GM20000 (cell line): ENCODE measurements around the gene CDKL5.

Source experiments
- DNase-seq: peaks from one replicate; pipeline ENCODE4 v3.0.0; 2012; ENCODE audit warnings: low spot score
- TF ChIP-seq, protein P1 (sequence below): IDR thresholded peaks from 2 replicates; pipeline ENCODE4 v1.5.1; 2012; ENCODE audit warnings: mild to moderate bottlenecking, control low read depth; ENCODE audit errors: extremely low read depth, missing control alignments

CDKL5 gene

DNA sequence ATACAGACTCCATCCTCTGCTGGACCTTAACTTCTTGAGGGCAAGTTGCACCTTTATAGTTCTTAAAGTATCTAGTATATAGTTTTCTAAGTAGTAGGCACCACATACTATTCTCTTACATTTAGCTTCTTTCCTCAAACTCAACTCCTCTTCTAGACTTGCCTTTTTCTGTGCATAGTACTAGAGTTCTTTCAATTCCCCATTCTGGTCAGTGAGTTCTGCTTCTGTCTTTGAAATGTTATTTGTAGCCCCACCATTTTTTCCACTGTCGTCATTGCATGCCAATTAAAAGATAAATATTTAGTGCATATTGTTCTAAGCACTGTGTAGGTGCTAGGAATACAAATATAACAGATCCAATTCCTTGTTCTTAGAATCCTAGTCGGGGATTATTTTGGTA lies 31.6 kb downstream of the CDKL5 start:
- TF ChIP-seq, protein P1, sequence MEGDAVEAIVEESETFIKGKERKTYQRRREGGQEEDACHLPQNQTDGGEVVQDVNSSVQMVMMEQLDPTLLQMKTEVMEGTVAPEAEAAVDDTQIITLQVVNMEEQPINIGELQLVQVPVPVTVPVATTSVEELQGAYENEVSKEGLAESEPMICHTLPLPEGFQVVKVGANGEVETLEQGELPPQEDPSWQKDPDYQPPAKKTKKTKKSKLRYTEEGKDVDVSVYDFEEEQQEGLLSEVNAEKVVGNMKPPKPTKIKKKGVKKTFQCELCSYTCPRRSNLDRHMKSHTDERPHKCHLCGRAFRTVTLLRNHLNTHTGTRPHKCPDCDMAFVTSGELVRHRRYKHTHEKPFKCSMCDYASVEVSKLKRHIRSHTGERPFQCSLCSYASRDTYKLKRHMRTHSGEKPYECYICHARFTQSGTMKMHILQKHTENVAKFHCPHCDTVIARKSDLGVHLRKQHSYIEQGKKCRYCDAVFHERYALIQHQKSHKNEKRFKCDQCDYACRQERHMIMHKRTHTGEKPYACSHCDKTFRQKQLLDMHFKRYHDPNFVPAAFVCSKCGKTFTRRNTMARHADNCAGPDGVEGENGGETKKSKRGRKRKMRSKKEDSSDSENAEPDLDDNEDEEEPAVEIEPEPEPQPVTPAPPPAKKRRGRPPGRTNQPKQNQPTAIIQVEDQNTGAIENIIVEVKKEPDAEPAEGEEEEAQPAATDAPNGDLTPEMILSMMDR, result no peak
- DNase-seq, result no peak

DNA sequence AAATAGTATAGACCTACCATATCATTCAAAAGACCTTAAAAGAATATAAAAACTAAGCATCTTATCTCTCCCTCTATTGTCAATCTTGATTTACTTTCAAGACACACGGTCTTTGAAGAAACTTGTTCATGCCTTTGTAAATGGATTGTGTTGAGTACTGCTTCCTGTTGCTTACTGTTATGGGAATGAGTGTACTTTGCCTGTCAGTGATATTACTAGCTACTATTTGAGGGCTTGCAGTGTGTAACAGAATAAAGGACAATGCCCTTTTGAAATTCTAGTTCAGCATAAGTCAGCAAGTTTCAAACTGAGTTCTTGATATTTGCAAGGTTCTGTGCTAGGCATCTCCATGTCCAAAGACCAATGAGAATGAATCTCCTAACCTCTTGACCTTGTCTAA lies 36.0 kb downstream of the CDKL5 start:
- no peak for DNase-seq
- TF ChIP-seq, protein P1, result no peak

DNA sequence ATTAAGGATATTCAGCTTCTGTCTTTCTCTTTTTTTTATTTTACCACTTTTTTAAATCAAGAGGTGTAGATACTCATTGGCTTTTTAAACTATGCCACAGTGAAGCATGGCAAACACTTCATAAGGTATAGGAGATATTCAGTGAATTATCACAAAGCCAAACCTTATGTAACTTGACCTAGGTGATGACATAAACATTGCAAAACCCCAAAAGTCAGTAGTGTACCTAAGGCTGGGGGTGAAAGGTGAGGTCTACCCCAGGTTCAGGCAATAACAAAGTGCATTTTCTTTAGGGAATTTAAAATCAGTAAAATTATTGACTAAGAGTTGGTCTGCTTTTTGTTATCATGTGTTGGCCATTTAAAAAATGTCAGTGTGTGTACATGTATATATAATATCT lies 39.1 kb downstream of the CDKL5 start:
- TF ChIP-seq, protein P1, result no peak
- DNase-seq, result no peak

DNA sequence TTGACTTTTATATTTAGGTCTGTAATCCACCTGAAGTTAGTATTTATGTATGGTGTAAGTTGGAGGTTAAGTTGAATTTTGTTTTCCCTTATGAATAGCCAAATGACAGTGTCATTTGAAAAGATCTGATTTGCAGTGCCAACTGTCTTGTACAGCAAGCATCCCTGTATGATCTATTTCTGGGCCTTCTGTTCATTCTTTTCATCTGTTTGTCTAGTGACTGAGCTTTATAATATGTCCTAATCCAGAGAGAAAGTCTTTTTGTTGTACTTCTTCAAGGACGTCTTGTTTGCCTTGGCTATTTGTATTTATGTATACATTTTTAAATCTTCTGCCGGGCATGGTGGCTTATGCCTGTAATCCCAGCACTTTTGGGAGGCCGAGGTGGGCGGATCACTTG lies 39.6 kb downstream of the CDKL5 start:
- no peak for DNase-seq
- TF ChIP-seq, protein P1, result no peak

DNA sequence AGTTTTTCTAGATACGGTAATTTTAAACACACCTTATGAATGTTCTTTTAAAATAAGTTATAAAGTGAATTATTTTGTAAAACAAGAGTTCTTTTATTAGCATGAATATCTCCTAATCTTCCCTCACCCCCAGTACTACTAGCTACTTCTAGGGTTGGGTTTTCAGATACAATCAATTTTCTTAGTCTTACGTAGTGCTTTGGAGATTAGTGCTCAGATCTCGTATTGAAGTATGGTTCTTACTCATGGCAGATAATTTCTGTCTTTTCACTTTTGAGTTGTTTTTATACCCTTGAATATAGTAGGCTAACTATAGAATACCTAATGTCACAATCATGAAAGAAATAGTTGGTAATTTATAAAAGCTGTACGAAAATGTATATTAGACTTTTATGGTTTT lies 43.2 kb downstream of the CDKL5 start:
- TF ChIP-seq, protein P1, result no peak
- DNase-seq, result peak; percentile 4

DNA sequence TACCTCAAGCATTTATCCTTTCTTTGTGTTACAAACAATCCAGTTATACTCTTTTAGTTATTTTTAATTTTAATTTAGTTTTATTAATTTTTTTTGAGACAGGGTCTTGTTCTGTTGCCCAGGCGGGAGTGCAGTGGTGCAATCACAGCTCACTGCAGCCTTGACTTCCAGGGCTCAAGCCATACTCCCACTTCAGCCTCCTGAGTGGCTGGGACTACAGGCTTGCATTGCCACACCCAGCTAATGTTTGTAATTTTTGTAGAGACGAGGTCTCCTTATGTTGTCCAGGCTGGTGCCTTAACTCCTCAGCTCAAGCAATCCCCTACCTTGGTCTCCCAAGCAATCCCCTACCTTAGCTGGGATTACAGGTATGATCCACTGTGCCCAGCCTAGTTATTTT lies 45.9 kb downstream of the CDKL5 start:
- TF ChIP-seq, protein P1, result no peak
- no peak for DNase-seq

DNA sequence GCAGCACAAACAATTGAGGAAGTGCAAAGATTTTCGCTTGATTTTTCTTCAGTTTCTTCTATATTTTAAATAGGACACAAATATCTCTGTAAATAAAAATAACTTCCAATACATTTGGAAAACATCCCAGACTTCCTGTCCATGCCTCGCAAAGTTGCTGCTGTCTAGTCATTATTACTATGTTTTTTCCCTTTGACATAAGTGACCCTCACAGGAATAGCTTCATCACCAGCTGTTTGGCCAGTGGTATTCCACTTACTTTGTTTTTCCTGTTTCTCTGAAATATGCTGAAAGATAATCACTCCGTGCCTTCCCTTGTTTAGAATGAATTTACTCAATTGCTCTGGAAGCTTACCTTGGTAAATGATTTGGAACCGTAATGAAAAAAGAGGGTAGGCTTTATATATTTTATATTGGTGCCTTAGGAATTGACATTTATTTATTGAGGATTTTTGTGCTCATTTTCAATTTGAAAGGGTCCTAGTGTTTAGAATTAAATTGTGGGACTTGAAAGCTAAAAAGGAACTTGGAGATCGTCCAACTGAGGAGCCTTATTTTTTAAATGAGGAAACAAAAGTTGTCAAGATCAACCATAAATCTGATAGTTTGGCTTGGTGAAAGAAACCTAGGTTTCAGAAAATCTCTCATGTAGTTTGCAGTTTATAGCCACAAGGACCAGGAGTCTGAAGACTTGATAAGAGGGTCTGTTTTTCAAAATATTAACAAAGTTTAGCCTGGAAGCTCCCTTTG lies 65.6 kb downstream of the CDKL5 start:
- no peak for DNase-seq

More for the DNA sequence above, 65.6 kb downstream of the CDKL5 start:
- TF ChIP-seq, protein P1, result no peak
